ENCODE data around the gene ADGRG6.

The ADGRG6 gene

DNA sequence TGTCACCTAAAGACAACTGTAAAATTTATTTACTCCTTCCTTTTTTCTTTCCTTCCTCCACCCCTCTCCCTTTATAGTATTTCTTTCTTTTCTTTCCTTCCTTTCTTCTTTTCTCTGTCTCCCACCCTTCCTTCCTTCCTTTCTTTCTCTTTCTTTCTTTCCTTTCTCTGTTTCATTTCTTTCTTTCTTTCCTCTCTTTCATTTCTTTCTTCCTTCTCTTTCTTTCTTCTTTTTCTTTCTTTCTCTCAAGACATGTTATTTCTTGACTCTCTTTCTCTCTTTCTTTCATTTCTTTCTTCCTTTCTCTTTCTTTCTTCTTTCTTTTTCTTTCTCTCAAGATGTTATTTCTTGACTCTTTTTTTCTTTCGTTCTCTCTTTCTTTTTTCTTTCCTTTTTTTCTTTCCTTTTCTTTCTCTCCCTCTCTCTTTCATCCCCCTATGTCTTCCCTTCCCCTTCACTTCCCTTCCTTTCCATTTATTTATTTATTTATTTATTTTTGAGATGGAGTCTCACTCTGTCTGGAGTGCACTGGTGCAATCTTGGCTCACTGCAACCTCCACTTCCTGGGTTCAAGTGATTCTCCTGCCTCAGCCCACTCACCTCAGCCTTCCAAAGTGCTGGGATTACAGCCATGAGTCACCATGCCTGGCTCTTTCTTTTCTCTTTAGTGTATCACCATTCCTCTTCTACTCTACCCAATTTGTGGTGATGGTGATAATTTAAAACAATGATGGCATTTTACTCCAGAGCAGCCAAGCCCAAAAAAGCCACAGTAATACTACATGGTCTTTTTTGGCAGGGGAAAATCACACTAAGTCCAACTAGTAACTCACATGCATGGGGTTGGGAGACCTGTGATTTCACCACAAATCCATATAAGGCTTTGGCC lies 188.2 kb downstream of the ADGRG6 start:
- DNase-seq (ENCODE audit: low read depth), result no peak

Data from stimulated activated CD8-positive, alpha-beta memory T cell treated with anti-CD3 and anti-CD28 coated beads, Interleukin-12 subunit alpha, Interleukin-12 subunit beta, amount 100 ng/mL, for 4 hours (primary cell).